HTR-8/SVneo (cell line): Measurements from ENCODE around the gene KDM3A.

Experiments used
- DNase-seq: peaks from one replicate; pipeline ENCODE4 v3.0.0; 2011; ENCODE audit warnings: low spot score, mixed read lengths; ENCODE audit not compliant: insufficient read length
- FAIRE-seq: peaks from 2 replicates; lab custom pipeline; 2011; peaks lifted over from hg19 to GRCh38; lab: Jason Lieb, UNC

The KDM3A gene

DNA sequence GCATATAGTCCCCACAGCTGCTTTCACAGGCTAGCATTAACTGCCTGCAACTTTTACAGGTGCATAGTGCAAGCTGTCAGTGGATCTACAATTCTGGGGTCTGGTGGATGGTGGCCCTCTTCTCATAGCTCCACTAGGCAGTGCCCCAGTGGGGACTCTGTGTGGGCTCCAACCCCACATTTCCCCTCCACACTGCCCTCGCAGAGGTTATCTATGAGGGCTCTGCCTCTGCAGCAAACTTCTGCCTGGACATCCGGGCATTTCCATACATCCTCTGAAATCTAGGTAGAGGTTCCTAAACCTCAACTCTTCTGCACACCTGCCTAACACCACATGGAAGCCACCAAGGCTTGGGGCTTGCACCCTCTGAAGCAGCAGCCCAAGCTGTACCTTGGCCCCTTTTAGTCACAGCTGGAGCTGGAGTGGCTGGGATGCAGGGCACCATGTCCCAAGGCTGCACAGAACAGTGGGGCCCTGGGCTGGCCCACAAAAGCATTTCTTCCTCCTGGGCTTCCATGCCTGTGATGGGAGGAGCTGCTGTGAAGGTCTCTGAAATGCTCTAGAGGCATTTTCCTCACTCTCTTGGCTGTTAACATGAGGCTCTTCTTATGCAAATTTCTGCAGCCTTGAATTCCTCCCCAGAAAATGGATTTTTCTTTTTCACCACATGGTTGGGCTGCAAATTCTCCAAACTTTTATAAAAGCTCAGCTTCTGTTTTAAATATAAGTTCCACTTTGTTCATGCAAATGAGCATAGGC is 59.3 kb downstream of the KDM3A start:
- no peak for DNase-seq
- FAIRE-seq, result no peak

DNA sequence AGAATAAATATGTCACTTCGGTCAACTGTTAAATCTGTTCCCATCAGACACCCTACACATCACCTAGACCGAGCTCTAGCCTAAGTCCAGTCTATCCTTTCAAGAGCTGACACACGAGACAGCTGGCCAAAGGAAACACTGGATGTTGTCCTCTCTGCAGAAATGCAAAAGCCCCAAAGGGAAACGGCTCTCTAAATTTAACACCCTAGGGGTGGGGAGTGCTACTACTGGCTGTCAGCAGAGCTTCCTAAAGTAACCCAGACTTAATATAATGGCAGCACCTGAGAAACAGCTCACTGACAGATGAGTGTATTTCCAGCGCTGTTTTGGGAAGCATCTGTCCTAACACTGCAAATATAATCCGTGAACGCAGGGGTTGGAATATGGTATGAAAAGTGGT is 66.4 kb downstream of the KDM3A start:
- no peak for DNase-seq
- FAIRE-seq, result no peak

DNA sequence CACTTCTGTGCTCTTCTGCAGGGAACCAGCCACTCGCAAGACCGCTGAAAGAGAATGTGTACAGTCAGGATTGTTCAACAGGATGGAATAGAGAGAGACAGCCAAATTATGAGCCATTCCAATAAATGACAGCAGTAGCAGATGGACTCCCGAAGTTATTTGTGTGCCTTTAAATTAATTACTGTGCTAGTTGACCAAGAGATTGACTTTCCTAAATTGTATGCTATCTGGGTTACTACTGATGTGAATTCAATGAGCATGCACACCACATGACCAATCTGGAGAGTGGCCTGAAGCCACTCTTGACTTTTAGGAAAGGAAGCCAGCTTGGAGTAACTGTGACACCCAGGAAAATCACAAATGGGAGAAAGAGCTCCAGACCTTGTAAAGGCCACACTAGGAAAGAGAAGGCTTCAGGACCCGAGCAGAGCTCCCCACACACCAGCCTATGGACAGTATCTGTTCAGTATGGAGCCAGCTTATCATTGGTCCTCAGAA is 69.3 kb downstream of the KDM3A start:
- FAIRE-seq (no peak), DNase-seq (no peak)

DNA sequence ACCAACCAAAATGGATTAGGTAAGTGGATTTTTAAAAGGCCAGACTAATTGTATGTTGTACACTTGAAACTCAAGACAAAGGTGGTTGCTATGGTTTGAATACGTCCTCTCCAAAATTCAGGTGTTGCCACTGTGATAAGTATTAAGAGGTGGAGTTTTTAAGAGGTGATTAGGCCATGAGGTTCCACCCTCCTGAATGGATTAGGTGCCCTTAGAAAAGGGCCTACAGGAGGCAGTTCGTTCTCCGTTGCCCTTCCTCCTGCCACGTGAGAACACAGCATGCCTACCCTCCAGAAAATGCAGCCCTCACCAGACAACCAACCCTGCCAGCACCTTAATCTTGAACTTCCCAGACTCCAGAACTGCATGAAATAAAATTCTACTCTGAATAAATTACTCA is 70.9 kb downstream of the KDM3A start:
- no peak for FAIRE-seq
- no peak for DNase-seq

DNA sequence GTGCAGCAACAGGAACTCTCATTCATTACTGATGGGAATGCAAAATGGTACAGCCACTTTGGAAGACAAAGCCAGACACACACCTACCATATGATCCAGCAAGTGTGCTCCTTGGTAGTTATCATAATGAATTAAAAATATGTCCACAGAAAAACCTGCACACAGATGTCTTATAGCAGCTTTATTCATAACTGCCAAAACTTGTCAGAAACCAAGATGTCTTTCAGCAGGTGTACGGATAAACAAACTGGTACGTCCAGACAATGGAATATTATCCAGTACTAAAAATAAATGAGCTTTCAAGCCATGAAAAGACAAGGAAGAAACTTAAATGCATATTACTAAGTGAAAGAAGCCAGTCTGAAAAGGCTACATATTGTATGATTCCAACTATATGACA is 71.7 kb downstream of the KDM3A start:
- no peak for FAIRE-seq
- no peak for DNase-seq

DNA sequence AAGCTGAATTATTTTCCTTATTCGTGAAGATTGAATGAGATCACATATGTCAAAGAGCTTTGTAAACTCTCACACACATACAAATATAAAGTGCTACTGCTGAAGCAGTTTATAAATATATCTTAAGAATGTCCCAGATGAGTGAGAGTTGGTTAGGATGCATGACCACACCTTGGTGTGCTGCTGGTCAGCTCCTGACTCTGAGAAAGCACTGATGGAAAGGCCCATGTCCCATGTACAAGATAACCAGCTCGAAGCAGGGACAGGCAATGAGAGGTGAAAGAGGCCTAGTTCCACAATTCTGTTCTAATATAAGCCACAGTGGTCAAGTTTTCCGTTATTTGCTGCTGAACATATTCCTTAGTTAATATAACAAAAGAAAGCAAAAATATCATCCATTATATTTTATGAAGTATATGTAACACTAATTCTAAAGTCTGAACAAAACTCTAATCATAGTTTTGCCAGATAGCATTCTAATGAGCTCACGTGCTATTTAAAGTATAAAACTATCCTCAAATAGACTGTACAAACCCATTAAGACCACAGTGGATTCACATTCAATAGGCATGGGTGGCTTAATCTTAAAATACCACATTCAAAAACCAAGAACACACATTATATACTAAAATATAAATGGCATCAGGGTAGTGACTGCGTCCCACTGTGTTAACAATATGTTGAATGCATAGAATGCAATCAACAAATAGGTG is 72.9 kb downstream of the KDM3A start:
- DNase-seq, result no peak
- no peak for FAIRE-seq

DNA sequence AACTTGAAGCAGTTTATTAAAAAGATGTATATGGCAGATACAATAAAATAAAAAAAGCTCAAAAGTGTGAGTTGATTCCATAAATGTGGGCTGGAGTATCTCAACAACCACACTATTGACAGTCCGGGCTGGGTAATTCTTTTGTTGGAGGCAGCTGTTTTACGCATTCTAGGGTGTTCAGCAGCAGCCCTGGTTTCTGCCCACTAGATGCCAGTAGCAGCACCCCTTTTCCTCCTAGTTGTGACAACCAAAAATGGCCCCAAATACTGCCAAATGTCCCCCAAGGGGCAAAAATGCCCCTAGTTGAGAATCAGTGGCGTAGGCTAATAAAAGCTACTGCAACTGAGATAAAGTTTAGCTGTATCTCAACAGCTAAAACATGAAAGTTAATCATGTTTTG is 77.3 kb downstream of the KDM3A start:
- FAIRE-seq, result no peak
- DNase-seq, result peak; percentile 12

DNA sequence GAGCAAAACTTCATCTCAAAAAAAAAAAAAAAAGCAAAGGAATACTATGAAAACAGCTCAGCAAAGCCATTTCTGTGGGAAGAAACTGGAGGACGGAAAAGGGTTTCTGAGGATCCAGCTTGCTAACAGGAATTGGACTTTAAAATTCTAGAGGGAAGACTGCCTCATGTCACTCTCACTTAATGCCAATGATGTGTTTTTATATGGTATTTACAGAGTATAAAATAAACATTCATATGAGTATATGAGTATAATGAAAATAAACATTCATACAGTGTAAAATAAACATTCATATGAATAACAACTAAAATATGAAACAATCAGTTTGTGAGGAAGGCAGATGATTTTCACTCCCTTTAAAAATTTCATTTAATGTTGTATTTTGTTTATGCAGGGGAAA is 78.2 kb downstream of the KDM3A start:
- DNase-seq, result no peak
- FAIRE-seq, result no peak

DNA sequence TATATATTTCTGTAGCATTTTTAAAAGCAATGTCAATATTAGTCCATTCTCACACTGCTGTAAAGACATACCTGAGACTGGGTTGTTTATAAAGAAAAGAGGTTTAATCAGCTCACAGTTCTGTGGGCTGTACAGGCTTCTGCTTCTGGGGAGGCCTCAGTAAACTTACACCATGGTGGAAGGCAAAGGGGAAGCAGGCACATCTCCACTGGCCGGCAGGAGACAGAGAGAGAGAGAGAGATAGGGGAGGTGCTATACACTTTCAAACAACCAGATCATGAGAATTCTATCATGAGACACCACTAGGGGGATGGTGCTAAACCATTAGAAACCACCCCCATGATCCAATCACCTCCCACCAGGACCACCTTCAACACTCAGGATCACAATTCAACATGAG is 79.0 kb downstream of the KDM3A start:
- DNase-seq (no peak), FAIRE-seq (no peak)

DNA sequence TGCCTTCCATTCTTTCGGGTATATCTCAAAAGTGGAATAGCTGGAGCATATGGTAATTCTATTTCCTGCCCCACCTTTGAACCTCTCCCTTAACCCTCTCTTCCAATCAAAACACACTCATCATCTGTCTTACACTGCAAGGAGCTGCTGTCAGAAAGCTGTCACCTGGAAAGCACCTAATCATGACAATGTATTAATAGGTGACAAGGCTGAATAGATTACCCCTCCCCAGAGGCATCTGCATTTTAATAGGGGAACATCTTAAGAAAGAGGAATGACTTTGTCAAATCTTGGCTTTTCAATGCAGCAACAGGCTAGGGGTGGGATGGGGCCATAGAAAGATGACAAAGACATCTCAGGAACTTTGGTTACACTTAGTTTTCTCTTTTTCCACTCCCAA is 80.8 kb downstream of the KDM3A start:
- no peak for FAIRE-seq
- DNase-seq, result no peak

DNA sequence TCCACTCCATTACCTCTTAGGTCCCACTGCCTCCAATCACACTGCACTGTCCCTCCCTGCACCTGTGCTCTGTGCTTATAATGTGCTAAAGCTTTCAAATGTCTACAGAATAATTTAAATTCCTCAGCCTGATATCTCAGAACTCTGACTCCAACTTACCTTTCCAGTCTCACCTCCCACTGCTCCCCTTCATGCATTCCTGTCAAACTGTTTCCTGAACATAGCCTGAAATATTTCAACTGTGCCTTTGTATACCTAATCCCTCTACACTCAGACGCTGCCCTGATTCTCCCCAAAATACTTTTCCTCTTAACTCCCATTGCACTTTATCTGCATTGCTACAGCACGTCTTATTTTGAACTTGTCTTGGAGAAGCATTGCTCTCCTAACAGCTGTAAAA is 81.5 kb downstream of the KDM3A start:
- peak; percentile 13 for FAIRE-seq
- DNase-seq, result no peak

DNA sequence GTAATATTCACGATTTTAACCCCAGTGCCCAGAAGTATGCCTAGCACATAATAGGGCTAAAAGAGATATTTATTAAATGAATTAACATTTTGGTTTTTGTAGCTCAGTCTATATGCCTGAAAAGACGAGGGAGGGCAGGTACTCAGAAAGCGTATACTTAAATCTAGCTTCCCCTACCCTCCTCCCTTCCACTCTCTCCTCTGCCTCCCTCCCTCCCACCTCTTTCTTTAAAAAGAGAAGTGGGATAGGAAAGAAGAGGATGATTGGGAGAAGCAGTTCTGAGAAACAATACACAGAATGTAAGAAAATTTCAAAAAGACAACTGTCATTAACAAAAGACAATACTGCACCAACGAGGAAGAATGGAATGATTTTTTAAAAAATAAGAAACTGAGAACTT is 82.3 kb downstream of the KDM3A start:
- FAIRE-seq, result no peak
- no peak for DNase-seq

DNA sequence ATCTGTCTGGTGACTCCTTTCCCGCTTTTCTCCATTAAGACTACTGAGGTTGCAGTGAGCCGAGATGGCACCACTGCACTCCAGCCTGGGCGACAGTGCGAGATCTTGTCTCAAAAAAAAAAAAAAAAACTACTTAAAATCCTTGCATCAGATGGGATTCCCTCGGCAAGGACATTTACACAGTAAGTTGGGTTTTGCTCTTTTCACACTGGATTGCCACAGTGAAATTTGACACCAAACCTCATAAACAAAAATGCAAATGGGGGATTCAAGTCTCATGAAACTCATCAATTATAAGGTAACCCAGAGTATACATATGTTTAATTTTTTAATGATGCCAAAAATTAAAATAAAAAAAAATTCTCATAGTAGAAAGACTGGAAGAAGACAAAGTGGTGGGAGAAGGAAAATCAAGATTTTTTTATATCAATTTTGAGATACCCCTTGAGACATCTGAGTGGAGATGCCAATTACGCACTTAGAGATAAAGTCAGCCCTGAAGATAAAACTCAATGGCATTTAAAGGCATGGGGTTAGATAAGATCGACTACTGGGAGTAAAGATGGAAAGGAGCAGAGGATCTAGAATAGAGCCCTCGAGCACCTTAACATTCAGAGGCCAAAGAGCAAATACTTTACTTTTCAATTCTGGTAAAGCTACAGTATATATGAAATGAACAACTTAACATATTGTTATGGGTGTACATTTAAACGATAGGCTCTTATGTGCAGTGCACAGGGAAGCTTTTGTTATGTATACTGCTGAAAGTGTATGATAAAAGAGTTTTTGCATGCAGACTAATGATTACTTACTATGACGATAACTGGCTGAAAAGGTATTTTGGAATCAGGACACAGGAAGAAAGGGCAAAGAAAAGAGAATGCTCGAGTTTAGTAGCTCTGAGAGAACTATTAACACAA is 84.5 kb downstream of the KDM3A start:
- FAIRE-seq (no peak), DNase-seq (no peak)

DNA sequence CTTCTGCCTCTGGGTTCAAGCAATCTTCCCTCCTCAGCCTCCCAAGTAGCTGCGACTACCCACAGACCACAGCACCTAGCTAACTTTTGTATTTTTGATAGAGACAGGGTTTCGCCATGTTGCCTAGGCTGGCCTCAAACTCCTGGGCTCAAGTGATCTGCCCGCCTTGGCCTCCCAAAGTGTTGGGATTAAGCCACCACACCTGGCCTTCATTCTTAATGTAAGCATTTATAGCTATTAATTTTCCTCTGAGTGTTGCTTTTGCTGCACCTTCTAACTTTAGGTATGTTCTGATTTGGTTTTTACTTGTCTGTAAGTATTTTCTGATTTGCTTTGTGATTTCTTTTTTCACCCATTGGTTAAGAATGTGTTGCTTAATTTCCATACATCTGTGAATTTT is 92.4 kb downstream of the KDM3A start:
- FAIRE-seq (no peak), DNase-seq (no peak)

DNA sequence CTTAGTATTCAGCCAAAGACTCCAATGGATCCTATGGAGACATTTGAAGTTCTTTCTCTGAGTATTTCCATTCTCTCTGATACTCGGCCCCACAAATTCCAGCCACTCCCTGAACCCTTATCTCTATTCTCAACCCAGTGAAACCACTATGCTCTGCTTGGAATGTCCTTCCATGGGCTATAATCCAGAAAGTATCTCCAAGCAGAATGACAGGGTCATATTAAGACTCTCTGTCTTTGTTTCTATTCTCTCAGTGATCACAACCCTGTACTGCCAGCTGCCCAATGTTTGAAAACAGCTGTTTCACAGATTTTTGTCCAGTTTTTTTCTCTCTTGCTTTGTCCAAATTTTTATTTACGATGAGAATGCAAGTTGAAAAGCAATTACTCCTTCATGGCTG is 100.2 kb downstream of the KDM3A start:
- FAIRE-seq (no peak), DNase-seq (no peak)
